Measurements from ENCODE around the gene L3MBTL4.
A peak's percentile ranks its signal among the peaks of the same experiment; 100 is the strongest.

Gene L3MBTL4

DNA sequence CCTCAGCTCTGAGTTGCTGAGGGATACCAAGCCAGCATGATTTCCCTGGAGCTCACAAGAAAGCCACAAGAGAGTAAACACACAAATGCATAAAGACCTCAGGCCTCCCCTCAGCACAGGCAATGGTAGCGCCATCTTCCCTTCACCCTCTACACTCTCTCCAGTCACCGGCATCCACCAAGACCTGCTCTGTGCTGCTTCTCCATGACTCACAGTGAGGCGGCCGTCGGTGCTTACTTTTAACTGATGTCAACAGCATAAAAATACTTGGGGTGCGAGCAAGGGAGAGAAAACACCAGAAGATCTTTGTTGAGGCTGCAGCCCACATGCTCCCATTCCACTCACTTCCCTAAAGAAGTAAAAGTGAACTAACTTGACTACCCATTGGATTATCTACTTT lies 46.7 kb downstream of the L3MBTL4 start:
- DNase-seq (ENCODE audit: extremely low spot score, insufficient read length, low read depth): no peak
- no peak for FAIRE-seq

DNA sequence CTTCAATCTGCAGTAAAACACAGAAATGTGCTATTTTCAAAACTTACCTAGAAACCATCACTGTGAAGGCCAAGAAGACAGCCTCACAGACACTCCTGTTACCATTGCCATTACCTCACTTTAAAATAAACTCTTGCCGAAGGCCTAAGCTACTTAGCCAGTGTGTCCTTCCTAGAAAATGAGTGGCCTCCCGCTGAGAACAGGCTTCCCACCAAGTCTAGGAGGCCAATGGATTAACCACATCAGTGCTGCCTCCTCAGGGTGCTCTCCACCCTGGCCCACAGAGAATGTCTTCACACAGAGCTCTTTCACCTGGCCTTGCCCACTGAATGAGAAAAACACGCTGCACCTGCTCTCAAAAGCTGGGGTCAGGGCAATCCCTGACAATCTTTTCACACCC lies 47.5 kb downstream of the L3MBTL4 start:
- DNase-seq (ENCODE audit: extremely low spot score, insufficient read length, low read depth) (no peak), FAIRE-seq (no peak)

DNA sequence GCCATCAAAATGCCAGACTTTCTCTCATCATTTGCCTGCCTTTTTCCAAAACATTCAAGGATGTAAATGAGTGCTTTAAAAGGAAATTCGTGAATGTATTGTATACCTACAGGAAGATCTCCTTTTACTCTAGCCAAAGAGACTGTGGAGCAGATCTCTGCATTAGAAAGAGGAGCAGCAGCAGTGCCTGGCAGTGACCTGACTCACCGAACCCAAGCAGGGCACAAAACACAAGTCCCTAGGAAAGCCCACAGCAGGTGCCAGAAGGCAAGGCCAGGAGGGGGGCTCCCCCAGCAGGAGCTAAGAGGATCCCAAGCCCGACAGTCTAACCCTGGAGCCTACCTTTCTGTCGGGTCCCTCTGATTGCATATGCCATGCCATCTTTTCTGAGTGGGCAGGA lies 47.9 kb downstream of the L3MBTL4 start:
- DNase-seq (ENCODE audit: extremely low spot score, insufficient read length, low read depth): no peak

DNA sequence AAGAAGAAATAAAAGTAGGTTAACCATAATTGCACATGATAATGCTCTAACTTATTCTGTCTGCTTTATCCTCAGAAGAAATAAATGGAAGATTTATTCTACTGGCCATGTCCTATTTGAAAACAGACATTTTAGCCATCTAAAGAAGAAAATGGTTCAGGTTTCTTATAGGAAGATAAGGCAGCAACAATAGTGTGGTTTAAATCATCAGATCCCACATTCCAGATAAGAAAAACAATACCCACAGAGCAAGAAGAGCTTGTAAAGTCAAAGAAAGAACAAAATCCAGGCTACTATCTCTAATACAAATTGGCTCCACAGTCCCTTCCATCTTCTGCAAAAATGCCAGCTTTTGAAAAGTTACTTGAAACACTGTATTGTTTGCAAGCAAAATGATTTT lies 49.3 kb downstream of the L3MBTL4 start:
- FAIRE-seq: no peak
- no peak for DNase-seq (ENCODE audit: extremely low spot score, insufficient read length, low read depth)

More for the DNA sequence above, 47.9 kb downstream of the L3MBTL4 start:
- FAIRE-seq: no peak

GRCh38 chr18:6363216-6363615 lies 51.5 kb downstream of the L3MBTL4 start:
- peak; percentile 47 for FAIRE-seq
- no peak for DNase-seq (ENCODE audit: extremely low spot score, insufficient read length, low read depth)

- FAIRE-seq: no peak
- no peak for DNase-seq (ENCODE audit: extremely low spot score, insufficient read length, low read depth)
Measured at GRCh38 chr18:6362559-6363129, 52.1 kb downstream of the L3MBTL4 start.

GRCh38 chr18:6357668-6358067 lies 57.0 kb downstream of the L3MBTL4 start:
- no peak for FAIRE-seq
- DNase-seq (ENCODE audit: extremely low spot score, insufficient read length, low read depth): no peak

DNA sequence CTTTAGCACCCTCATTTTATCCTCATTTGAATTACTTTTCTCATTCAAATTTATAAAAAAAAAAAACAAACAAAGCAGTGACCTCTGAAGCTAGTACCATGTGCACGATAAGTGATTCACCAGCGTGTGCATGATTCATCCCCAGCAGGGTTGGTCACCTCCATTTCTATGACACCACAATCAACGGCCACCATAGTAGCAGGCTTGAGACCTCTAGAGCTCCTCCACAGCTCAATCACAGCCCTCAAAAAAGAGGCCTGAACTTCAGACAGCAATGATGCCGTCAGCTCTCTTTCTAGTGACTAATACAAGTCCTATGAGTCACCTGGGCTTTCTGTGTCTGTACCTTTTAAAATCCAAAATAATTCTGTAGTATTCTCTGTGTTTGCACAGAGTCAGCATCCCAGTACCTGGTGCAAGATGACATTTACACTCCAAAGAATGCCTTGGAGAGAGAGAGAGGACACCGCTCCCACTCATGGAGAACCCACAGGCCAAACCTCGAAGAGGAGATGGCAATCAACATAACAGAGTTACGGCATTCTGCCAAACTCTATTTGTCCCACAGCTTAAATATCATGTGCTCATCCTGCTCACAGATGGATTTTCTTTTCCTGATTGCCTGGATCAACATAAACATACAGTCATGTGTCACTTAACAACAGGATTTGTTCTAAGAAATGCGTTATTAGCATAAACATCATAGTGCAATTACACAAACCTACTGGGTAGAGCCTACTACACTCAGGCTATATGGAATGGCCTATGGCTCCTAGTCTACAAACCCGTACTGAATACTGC lies 58.7 kb downstream of the L3MBTL4 start:
- DNase-seq (ENCODE audit: extremely low spot score, insufficient read length, low read depth): no peak
- FAIRE-seq: no peak

DNA sequence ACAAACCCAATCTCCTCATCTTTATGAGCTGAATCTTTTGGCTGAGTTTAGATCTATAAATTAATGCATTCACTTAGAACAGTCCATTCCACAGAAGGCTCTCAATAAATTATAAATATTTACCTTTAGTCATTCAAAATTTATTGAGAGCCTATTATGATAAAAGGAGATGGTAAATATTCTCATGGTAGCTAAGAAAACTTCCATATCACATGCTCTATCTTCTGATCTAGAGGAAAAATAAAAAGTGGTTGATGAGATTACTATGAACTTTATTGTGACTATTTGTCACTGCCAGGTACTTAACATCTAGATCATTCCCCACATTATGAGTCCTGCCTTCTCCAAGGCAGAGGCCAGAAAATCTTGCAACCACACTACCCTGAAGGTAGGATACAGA lies 62.4 kb downstream of the L3MBTL4 start:
- DNase-seq (ENCODE audit: extremely low spot score, insufficient read length, low read depth): no peak

GRCh38 chr18:6342990-6343389 lies 71.7 kb downstream of the L3MBTL4 start:
- no peak for DNase-seq (ENCODE audit: extremely low spot score, insufficient read length, low read depth)

More for the DNA sequence above, 62.4 kb downstream of the L3MBTL4 start:
- FAIRE-seq: no peak

GRCh38 chr18:6341709-6342108 lies 73.0 kb downstream of the L3MBTL4 start:
- no peak for DNase-seq (ENCODE audit: extremely low spot score, insufficient read length, low read depth)
- no peak for FAIRE-seq

More at GRCh38 chr18:6342990-6343389, 71.7 kb downstream of the L3MBTL4 start:
- no peak for FAIRE-seq

- FAIRE-seq: no peak
- no peak for DNase-seq (ENCODE audit: extremely low spot score, insufficient read length, low read depth)
Measured at GRCh38 chr18:6341303-6341702, 73.4 kb downstream of the L3MBTL4 start.

DNA sequence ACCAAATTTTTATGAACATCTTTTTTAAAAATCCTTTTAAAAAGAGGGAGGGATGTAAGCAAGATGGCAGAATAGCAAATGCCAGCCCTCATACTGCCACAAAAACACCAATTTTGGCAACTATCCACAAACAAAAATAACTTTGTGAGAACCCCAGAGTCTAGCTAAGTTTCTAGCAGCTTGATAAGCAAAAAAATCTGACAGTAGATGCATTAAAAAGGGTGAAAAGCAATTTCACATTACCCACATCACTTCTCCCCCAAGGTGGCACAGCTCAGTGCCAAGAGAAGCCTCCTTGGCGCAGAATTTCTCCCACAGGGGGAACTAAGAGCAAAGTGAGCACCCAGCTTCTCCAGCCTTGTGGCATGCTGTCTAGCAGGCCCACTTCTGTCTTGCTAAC lies 74.6 kb downstream of the L3MBTL4 start:
- DNase-seq (ENCODE audit: extremely low spot score, insufficient read length, low read depth) (no peak), FAIRE-seq (no peak)

DNA sequence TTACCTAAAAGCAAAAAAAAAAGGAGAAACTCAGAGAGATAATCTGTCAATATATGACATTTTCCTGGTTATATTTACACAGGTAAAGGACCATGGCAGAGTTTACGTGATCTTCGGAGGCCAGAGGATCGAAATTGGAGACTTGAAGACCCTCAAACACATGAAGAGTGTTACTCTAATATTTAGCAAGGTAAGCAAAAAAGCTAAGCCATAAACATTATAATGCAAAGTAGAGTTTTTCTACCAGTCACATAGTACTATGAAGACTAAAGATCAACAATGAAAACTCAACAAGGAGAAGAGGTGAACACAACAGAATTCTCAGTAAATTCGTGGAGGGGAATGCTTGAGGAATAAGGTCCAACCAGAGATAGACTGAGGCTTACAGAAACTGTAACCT lies 78.5 kb downstream of the L3MBTL4 start:
- FAIRE-seq (no peak), DNase-seq (ENCODE audit: extremely low spot score, insufficient read length, low read depth) (no peak)

DNA sequence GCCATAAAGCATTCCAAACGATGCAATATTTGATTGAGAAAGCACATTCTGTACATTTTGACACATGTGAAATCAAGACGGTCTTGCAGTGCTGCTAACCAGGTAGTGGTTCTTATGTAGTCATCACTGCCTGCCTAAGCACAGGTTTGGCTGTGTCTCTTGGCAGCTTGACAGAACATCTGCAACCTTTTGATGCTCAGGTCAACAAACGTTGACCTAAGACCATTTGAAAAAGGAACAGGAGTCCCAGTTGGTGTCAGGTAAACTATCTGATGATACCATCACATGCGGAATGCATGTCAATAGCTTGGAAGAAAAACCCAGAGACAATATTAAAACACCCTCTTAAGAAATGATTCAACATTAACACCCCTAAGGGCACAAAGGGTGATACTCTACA lies 80.7 kb downstream of the L3MBTL4 start:
- FAIRE-seq: no peak

GRCh38 chr18:6331872-6332271 lies 82.8 kb downstream of the L3MBTL4 start:
- FAIRE-seq (no peak), DNase-seq (ENCODE audit: extremely low spot score, insufficient read length, low read depth) (no peak)

More for the DNA sequence above, 80.7 kb downstream of the L3MBTL4 start:
- DNase-seq (ENCODE audit: extremely low spot score, insufficient read length, low read depth): no peak

- FAIRE-seq: no peak
- DNase-seq (ENCODE audit: extremely low spot score, insufficient read length, low read depth): no peak
Measured at GRCh38 chr18:6330786-6331185, 83.9 kb downstream of the L3MBTL4 start.

GRCh38 chr18:6328621-6329010 lies 86.1 kb downstream of the L3MBTL4 start:
- DNase-seq (ENCODE audit: extremely low spot score, insufficient read length, low read depth) (no peak), FAIRE-seq (no peak)

GRCh38 chr18:6327895-6328620 lies 86.7 kb downstream of the L3MBTL4 start:
- FAIRE-seq (no peak), DNase-seq (ENCODE audit: extremely low spot score, insufficient read length, low read depth) (no peak)

DNA sequence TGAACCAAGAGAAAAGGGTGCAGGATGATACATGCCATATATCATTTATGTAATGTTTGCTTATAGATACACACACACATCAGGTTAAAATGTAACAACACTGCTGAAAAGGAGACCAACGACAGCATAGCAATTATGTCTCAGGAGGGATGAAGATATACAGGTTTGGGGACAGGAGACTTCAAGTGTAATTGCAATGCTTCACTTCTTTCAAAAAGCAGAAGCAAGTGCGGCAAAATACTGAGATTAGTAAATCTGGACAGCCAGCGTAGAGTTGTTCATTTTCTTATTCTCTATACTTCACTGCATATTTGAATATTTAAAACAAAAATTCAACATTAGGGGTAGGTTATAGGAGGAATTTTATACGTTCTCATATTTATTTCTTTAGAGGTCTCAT lies 87.2 kb downstream of the L3MBTL4 start:
- DNase-seq (ENCODE audit: extremely low spot score, insufficient read length, low read depth) (no peak), FAIRE-seq (no peak)

DNA sequence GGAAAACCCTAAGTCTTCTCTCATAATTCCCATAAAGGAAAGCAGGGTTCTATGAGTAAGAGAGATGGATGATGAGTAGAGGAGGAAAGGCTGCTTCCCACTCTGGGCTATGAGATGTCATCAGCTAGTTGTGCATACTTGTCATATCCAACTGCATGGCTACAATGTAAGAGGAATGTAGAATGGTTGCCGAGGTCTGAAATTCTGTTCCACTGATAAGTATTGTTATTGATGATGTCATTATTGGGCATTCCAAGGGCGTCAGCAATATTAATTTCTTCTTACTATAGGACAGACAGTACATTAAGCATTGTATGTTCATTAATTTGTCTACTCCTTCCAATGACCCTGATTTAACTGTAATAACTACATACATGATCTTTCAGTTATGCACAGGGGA lies 88.1 kb downstream of the L3MBTL4 start:
- FAIRE-seq (no peak), DNase-seq (ENCODE audit: extremely low spot score, insufficient read length, low read depth) (no peak)

Data from GM18507 (cell line).